ENCODE data around the gene PCOLCE2. TPM values are rescaled to one million over a fixed set of nuclear protein-coding genes. Genes with fewer than 3 reads are reported as not detected.

PCOLCE2 gene
- total RNA-seq, 1 donor from 2014 or later = 64.1 TPM

DNA sequence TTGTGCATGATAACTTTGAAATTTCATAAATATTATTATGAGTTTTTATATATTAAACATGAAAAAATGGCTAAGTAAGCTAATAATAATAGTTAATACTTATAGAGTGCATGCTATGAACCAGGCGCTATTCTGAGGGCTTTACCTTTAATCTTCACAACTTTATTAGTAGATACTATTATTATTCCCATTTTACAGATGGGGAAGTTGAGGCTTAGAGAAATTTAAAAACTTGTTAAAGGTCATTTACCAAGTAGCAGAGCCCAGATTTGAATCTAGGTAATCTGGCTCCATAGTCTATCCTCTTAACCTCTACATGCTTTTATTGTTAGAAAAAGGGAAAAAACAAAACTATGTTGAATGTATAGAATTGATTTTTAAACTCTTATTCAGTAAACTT, 104.7 kb downstream of the PCOLCE2 start:
- ATAC-seq (no peak), DNase-seq (ENCODE audit: missing footprints) (no peak)
- intact Hi-C loops (cut with DNase I) = no loop called here

DNA sequence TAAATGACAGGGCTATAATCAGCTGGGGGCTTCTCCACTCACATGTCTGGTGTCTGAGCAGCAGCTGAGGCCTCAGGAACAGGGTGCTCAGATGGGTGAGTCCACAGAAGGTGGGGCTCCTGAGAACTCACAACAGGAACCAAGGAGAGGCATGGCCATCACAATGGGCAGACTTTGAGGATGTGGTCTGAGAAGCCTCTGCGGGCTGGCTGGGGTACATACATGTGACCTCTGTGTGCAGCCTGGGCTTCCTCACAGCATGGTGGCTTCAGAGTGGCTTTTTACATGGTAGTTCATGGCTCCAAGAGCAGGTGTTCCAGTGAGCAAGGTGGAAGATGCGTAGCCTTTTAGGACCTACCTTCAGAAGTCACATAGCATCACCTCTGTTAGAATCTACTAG, 106.3 kb downstream of the PCOLCE2 start:
- DNase-seq (ENCODE audit: missing footprints) = no peak
- intact Hi-C loops (cut with DNase I) = no loop called here
- no peak for ATAC-seq

DNA sequence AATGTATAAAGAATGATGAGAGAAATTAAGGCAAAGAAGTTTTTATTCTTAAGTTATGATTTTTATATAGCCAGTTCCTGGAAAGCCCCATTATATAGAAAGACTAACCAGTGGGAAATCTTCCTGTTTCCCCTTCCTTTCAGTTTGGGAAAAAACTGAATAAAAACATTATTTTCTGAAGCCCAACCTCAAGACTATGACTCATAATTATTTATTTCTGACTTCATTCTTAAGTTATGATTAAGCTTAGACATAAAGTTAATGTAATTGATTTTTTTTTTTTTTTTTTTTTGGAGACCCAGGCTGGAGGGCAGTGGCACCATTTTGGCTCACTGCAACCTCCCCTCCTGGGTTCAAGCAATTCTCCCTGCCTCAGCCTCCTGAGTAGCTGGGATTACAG, 109.3 kb downstream of the PCOLCE2 start:
- DNase-seq (ENCODE audit: missing footprints) = no peak
- ATAC-seq = no peak
- intact Hi-C loops (cut with DNase I) = no loop called here

GRCh38 chr3:142778541-142778940, 110.3 kb downstream of the PCOLCE2 start:
- DNase-seq (ENCODE audit: missing footprints) (no peak), ATAC-seq (no peak)
- intact Hi-C loops (cut with DNase I) = no loop called here

DNA sequence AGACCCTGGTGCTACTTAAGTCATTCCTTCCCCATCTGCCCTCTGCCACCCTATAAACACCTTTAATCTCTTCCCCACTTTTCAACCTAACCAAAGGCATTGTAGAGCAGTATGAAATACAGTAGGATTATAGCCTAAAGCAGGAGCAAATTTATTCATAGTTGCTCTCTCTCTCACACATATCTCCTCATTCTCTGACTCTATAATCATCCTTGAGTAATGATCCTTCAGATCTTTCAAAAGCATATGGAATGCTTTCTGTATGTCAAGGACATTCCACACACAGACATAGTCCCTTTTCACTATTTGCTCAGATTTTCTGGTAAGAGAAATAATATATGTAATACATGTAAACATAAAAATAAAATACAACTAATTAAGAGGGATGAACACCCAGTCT, 111.0 kb downstream of the PCOLCE2 start:
- intact Hi-C loops (cut with DNase I) = no loop called here
- no peak for ATAC-seq
- DNase-seq (ENCODE audit: missing footprints) = no peak

GRCh38 chr3:142768338-142768737, 120.5 kb downstream of the PCOLCE2 start:
- no peak for DNase-seq (ENCODE audit: missing footprints)
- intact Hi-C loops (cut with DNase I) = no loop called here
- no peak for ATAC-seq

Other genes with a start within 250 kb of the PCOLCE2 start
- 9.2 TPM for gene TRPC1, start 165.0 kb downstream of the PCOLCE2 start, total RNA-seq
- gene PAQR9, start 74.6 kb upstream of the PCOLCE2 start, total RNA-seq = 13.7 TPM
- gene U2SURP, start 112.5 kb upstream of the PCOLCE2 start, total RNA-seq = 41.9 TPM
- gene CHST2, start 230.7 kb upstream of the PCOLCE2 start, total RNA-seq = 1.9 TPM